OCI-LY3 (cell line): ENCODE data around the gene EGFL7.
A peak's percentile ranks its signal among the peaks of the same experiment; 100 is the strongest.

Source experiments
- H2AFZ ChIP-seq: fragments of 200-600, 300-600 bp; shearing (Covaris generic); 2 replicates; pipeline ENCODE4 v1.6.0; 2014; ENCODE audit warnings: antibody characterized with exemption, low read depth, low read length
- H3K27ac ChIP-seq: fragments of 200-600, 300-600 bp; sonication (generic); 2 replicates; pipeline ENCODE4 v1.5.1; 2014; ENCODE audit warnings: mild to moderate bottlenecking, low read length, moderate library complexity, mixed read lengths
- H3K27me3 ChIP-seq: fragments of 200-600, 300-600 bp; sonication (generic); 2 replicates; pipeline ENCODE4 v1.6.1; 2014; ENCODE audit warnings: low read depth, low read length, mixed read lengths
- H3K36me3 ChIP-seq: fragments of 200-600, 300-600 bp; sonication (generic); replicated peaks from 2 replicates; pipeline ENCODE3; 2014; ENCODE audit warnings: low read depth, low read length, mixed read lengths
- H3K4me1 ChIP-seq: fragments of 300-600, 200-600 bp; sonication (generic); 2 replicates; pipeline ENCODE4 v1.6.1; 2014; ENCODE audit warnings: low read length, mixed read lengths
- H3K4me2 ChIP-seq: fragments of 200-600, 300-600 bp; sonication (generic); 2 replicates; pipeline ENCODE4 v1.6.1; 2014; ENCODE audit warnings: low read length, mixed read lengths
- H3K4me3 ChIP-seq: fragments of 300-600, 200-600 bp; sonication (generic); 2 replicates; pipeline ENCODE4 v1.5.1; 2014; ENCODE audit warnings: antibody characterized with exemption, mild to moderate bottlenecking, low read length, moderate library complexity
- H3K79me2 ChIP-seq: fragments of 300-600, 200-600 bp; shearing (Covaris generic); 2 replicates; pipeline ENCODE4 v1.6.1; 2014; ENCODE audit warnings: mild to moderate bottlenecking, low read length, mixed read lengths
- H3K9ac ChIP-seq: fragments of 300-600, 200-600 bp; shearing (Covaris generic); 2 replicates; pipeline ENCODE4 v1.6.0; 2014; ENCODE audit warnings: mild to moderate bottlenecking, low read length, moderate library complexity
- H3K9me3 ChIP-seq: fragments of 200-600, 300-600 bp; shearing (Covaris generic); 2 replicates; pipeline ENCODE4 v1.6.1; 2014; ENCODE audit warnings: low read length, mixed read lengths; ENCODE audit not compliant: insufficient read depth
- H4K20me1 ChIP-seq: fragments of 200-600, 300-600 bp; sonication (generic); 2 replicates; pipeline ENCODE4 v1.6.1; 2016; ENCODE audit warnings: low read length, mixed read lengths; ENCODE audit not compliant: insufficient read depth
- EZH2phosphoT487 ChIP-seq: fragments of 200-600 bp; shearing (Covaris generic); IDR thresholded peaks from 2 replicates; pipeline ENCODE4 v1.6.1; 2018; ENCODE audit warnings: antibody characterized with exemption, mixed run types, low read depth
- TF ChIP-seq, protein P1 (sequence below): fragments of 200-600, 300-600 bp; sonication (generic); IDR thresholded peaks from 2 replicates; pipeline ENCODE4 v1.5.1; 2014; ENCODE audit warnings: antibody characterized with exemption, low read length, low read depth

The EGFL7 gene

GRCh38 chr9:136671646-136672430 lies 9.1 kb downstream of the EGFL7 start:
- Histone ChIP-seq H3K4me2 (no peak overlapping the region), H3K36me3 (no peaks in the 10 kb centered on the region), H3K9me3 (no peaks in the 10 kb centered on the region), H3K27me3 (peaks cover 26% of the 10 kb centered on the region), H3K9ac (no peak overlapping the region), H3K4me1 (no peaks in the 10 kb centered on the region), H3K79me2 (no peaks in the 10 kb centered on the region), H2AFZ (no peak overlapping the region), H3K4me3 (no peak overlapping the region), H4K20me1 (no peaks in the 10 kb centered on the region), H3K27ac (no peak overlapping the region)
- TF ChIP-seq, protein P1, sequence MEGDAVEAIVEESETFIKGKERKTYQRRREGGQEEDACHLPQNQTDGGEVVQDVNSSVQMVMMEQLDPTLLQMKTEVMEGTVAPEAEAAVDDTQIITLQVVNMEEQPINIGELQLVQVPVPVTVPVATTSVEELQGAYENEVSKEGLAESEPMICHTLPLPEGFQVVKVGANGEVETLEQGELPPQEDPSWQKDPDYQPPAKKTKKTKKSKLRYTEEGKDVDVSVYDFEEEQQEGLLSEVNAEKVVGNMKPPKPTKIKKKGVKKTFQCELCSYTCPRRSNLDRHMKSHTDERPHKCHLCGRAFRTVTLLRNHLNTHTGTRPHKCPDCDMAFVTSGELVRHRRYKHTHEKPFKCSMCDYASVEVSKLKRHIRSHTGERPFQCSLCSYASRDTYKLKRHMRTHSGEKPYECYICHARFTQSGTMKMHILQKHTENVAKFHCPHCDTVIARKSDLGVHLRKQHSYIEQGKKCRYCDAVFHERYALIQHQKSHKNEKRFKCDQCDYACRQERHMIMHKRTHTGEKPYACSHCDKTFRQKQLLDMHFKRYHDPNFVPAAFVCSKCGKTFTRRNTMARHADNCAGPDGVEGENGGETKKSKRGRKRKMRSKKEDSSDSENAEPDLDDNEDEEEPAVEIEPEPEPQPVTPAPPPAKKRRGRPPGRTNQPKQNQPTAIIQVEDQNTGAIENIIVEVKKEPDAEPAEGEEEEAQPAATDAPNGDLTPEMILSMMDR = peak; percentile 88
- no peak for TF ChIP-seq EZH2phosphoT487

DNA sequence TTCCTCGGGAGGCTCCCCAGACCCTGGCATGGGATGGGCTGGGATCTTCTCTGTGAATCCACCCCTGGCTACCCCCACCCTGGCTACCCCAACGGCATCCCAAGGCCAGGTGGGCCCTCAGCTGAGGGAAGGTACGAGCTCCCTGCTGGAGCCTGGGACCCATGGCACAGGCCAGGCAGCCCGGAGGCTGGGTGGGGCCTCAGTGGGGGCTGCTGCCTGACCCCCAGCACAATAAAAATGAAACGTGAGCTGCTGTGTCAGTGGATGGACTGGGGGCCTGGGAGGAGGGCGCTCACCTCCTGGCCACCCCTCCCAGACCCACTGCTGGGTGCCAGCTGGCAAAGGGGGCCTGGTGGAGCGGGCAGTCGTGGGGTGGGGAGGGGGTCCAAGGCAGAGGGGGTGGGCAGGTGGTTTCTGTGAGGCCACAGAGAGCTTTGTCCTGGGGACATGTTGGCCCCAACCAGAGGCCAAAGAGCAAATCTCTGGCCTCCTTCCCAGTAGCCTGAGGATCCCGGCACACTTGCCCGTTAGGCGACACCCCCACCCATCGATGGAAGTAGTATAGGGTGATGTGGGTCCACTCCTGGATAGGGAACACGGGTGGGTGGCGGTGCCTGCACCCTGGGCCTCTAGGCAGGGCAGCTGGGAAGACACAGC lies 9.8 kb downstream of the EGFL7 start:
- Histone ChIP-seq H4K20me1 (no peaks in the 10 kb centered on the region), H3K27ac (no peak overlapping the region), H3K4me1 (no peaks in the 10 kb centered on the region)

GRCh38 chr9:136673088-136673974 lies 10.6 kb downstream of the EGFL7 start:
- no peaks in the 10 kb centered on the region for H3K79me2 ChIP-seq
- H3K27me3 ChIP-seq = peaks cover 13% of the 10 kb centered on the region
- H2AFZ ChIP-seq = no peak overlapping the region
- H3K36me3 ChIP-seq = no peaks in the 10 kb centered on the region
- no peak overlapping the region for H3K27ac ChIP-seq
- no peak overlapping the region for H3K4me3 ChIP-seq
- no peak overlapping the region for H3K9ac ChIP-seq
- no peaks in the 10 kb centered on the region for H4K20me1 ChIP-seq
- no peaks in the 10 kb centered on the region for H3K9me3 ChIP-seq
- no peak overlapping the region for H3K4me2 ChIP-seq
- TF ChIP-seq, protein P1 = no peak
- no peak for TF ChIP-seq EZH2phosphoT487
- H3K4me1 ChIP-seq = no peaks in the 10 kb centered on the region

More for the DNA sequence above, 9.8 kb downstream of the EGFL7 start:
- no peaks in the 10 kb centered on the region for H3K36me3 ChIP-seq
- peaks cover 19% of the 10 kb centered on the region for H3K27me3 ChIP-seq
- no peak overlapping the region for H2AFZ ChIP-seq
- no peak overlapping the region for H3K4me3 ChIP-seq
- TF ChIP-seq, protein P1 = no peak
- no peak for TF ChIP-seq EZH2phosphoT487
- no peak overlapping the region for H3K4me2 ChIP-seq
- no peaks in the 10 kb centered on the region for H3K9me3 ChIP-seq
- no peaks in the 10 kb centered on the region for H3K79me2 ChIP-seq
- H3K9ac ChIP-seq = no peak overlapping the region
